Measurements from ENCODE around the gene ACTR3.
"Not testable (repeated sequence)": the region's sequence is repeated elsewhere in the genome, so short reads cannot be mapped to it uniquely, and the experiment has no call there.

Gene ACTR3

GRCh38 chr2:113901943-113902342 lies 12.1 kb downstream of the ACTR3 start:
- DNase-seq (ENCODE audit: low read depth in 2 of 2, low spot score in 1 of 2), result no peak

DNA sequence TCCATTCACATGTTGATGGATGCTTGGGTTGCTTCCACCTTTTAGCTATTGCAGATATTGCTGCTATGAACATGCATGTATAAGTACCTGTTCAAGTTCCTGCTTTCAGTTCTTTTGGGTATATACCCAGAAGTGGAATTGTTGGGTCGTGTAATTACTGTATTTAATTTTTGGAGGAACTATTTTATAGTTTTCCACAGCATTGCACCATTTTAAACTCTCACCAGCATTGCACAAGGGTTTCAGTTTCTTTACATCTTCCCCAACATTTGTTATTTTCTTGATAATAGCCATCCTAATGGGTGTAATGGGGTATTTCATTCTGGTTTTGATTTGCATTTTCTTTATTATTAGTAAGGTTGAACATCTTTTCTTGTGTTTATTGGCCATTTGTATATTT lies 16.0 kb downstream of the ACTR3 start:
- DNase-seq (ENCODE audit: low read depth in 2 of 2, low spot score in 1 of 2), result no peak

DNA sequence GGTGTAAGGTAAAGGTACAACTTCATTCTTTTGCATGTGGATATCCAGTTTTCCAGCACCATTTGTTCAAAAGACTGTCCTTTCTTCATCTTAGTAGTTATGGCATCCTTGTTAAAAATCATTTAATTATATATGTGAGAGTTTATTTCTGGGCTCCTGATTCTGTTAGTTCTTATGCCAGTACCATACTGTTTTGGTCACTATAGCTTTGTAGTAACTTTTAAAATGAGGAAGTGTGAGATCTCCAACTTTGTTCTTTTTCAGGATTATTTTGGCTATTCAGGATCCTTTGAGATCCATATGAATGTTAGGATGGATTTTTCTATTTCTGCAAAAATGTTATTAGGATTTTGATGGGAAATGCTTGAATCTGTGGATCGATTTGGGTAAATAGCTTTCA lies 16.8 kb downstream of the ACTR3 start:
- no peak for DNase-seq (ENCODE audit: low read depth in 2 of 2, low spot score in 1 of 2)

- DNase-seq (ENCODE audit: low read depth in 2 of 2, low spot score in 1 of 2), result no peak
Measured at GRCh38 chr2:113907297-113907696, 17.4 kb downstream of the ACTR3 start.

- peak; percentile 49 to 50 for DNase-seq (ENCODE audit: low read depth in 2 of 2, low spot score in 1 of 2)
Measured at GRCh38 chr2:113910110-113910717, 20.3 kb downstream of the ACTR3 start.

DNA sequence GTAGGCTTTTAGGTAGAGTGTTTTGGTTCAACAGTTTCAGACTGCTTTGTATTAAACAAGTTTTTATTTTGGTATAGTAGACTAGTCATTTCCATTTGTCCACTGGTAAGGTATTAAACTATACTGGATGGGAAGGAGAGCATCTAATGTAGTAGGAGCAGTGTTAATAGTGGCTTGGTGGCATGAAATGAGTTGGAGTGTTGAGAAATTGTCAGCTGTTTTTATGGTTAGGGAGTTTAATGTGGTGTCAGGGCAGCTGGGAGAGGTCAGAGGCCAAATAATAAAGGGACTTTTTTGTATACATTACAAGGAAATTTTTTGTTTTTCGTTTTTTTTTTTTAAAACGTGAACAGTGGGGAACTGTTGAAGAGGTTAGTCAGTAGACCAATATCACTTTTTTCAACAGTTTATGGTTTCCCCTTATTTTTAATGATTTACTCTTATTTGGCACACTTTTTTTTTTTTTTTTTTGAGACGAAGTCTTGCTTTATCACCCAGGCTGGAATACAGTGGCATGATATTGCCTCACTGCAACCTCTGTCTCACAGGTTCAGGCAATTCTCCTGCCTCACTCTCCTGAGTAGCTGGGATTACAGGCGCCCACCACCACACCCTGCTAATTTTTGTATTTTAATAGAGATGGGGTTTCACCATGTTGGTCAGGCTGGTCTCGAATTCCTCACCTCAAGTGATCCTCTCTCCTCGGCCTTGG lies 21.2 kb downstream of the ACTR3 start:
- no peak for DNase-seq (ENCODE audit: low read depth in 2 of 2, low spot score in 1 of 2)

DNA sequence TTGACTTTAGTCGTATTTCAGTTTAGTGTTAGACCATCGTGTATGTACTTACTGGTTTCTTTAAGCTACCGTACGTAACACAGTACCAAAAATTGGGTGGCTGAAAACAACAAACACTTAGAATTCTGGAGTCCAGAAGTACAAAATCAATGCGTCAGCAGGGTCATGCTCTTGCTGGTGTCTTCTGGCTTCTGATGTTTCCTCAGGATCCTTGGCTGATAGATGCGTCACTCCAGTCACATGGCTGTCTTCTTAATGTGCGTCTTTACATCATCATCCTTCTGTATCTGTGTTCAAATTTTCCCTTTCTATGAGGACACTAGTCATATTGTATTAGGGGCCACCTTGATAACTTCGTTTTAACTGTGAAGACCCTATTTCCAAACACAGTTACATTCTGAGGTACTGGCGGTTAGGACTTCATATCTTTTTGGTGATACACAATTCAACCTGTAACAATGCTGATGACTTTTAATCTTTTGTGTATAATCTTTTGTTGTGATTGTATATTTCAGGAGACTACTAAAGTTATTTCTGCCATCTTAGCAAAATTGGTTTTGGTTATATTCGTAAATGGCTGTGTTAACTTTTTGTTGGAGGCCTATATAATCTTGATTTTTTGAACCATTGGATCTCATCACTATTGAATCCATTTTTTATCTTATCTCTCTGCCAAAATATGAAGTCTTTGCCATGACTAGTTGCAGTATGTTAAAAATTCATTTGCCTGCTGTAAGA lies 25.4 kb downstream of the ACTR3 start:
- DNase-seq (ENCODE audit: low read depth in 2 of 2, low spot score in 1 of 2), result no peak

GRCh38 chr2:113918229-113918628 lies 28.3 kb downstream of the ACTR3 start:
- no peak for DNase-seq (ENCODE audit: low read depth in 2 of 2, low spot score in 1 of 2)

- no peak for DNase-seq (ENCODE audit: low read depth in 2 of 2, low spot score in 1 of 2)
Measured at GRCh38 chr2:113920996-113921395, 31.1 kb downstream of the ACTR3 start.

DNA sequence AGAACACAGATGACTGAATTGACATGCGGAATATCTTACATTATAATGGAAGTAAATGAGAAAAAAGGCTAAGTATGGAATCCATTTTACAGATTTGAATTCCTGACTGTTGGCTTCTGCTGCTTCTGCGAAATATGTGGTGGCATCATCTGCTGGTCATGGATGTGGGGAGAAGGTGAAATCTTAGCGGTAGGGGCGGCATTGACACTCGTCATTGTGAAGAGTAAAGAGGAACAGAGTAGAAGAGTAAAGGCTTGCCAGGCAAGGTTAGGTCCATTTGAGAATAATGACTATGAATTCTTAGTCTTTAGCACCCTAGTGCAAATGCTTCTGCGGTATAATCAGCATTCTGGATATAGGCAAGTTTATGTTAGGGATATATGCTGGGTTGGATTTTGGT lies 32.4 kb downstream of the ACTR3 start:
- no peak for DNase-seq (ENCODE audit: low read depth in 2 of 2, low spot score in 1 of 2)

DNA sequence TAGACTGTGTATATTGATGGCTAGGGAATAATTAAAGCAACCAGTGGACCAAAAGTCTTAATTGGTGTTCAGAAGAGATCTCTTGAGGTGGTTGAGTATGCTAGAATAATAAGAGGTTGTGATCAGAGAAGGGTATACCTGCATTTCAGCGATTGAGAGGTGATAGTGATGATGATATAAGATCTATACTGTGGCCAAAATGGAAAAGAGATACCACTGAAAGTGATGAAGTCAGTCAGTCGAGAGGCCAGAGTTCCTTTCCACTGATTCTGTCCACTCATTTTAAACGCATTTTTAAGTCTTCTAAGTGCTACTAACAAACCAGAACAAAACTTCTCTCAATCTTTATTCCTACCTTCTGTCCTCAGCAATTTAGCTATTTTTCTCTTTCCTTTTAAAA lies 32.9 kb downstream of the ACTR3 start:
- DNase-seq (ENCODE audit: low read depth in 2 of 2, low spot score in 1 of 2), result no peak

DNA sequence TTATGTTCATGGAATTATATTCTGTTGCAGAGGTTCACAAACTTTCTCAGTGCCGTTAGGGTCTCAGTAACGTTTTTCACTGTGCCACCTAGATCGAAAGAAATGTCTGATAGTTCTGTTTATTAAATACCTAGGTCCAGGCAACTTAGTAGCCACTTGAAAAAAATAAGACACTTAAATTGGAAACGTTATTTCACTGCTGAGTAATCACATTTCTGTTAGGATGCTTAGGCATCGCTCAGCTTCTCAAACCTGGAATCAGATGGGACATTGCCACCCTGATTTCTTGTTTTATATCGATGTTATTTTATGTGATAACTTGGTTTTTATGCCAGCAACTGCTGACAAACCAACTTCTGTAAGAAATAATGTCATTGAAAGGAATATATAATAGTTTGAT lies 36.0 kb downstream of the ACTR3 start:
- DNase-seq (ENCODE audit: low read depth in 2 of 2, low spot score in 1 of 2), result no peak

GRCh38 chr2:113926314-113926713 lies 36.4 kb downstream of the ACTR3 start:
- DNase-seq (ENCODE audit: low read depth in 2 of 2, low spot score in 1 of 2), result no peak

DNA sequence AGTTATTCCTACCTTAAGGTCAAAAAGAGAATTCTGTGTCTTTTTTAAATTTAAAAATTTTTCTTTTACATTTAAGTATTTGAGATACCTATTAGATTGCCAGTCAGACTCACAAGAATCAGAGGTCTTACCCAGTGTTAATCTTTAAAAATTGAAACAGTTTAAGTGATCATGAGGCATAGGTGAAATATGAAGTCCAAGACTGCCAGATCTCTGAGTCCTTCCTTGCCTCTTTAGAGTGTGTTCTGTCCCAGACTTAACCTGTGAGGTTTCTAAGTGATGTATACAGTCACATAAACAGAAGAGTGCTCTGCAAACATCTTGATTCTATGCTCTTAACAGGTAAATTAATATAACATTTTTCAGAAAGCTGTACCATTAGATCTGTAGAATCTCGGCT lies 40.6 kb downstream of the ACTR3 start:
- DNase-seq (ENCODE audit: low read depth in 2 of 2, low spot score in 1 of 2), result no peak

DNA sequence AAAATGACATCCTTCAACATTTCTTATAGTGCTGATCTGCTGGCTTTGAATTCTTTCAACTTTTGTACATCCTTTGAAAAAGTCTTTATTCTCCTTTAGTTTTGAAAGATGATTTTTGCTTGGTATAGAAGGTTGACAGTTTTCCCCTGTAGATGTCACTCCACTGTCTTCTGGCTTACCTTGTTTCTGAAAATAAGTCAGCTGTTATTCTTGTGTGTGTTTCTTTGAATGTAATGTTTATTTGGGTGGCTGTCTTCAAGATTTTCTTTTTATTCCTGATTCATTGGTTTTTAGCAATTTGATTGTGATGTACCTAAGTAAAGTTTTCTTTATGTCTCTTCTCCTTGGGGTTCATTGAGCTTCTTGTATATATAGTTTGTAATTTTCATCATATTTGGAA lies 47.6 kb downstream of the ACTR3 start:
- DNase-seq (ENCODE audit: low read depth in 2 of 2, low spot score in 1 of 2), result no peak

GRCh38 chr2:113940891-113941290 lies 51.0 kb downstream of the ACTR3 start:
- no peak for DNase-seq (ENCODE audit: low read depth in 2 of 2, low spot score in 1 of 2)

- DNase-seq (ENCODE audit: low read depth in 2 of 2, low spot score in 1 of 2), result not testable (repeated sequence)
Measured at GRCh38 chr2:113945784-113946183, 55.9 kb downstream of the ACTR3 start.

GRCh38 chr2:113950906-113951305 lies 61.0 kb downstream of the ACTR3 start:
- DNase-seq (ENCODE audit: low read depth in 2 of 2, low spot score in 1 of 2), result not testable (repeated sequence)

- DNase-seq (ENCODE audit: low read depth in 2 of 2, low spot score in 1 of 2), result no peak
Measured at GRCh38 chr2:113961000-113961399, 71.1 kb downstream of the ACTR3 start.

DNA sequence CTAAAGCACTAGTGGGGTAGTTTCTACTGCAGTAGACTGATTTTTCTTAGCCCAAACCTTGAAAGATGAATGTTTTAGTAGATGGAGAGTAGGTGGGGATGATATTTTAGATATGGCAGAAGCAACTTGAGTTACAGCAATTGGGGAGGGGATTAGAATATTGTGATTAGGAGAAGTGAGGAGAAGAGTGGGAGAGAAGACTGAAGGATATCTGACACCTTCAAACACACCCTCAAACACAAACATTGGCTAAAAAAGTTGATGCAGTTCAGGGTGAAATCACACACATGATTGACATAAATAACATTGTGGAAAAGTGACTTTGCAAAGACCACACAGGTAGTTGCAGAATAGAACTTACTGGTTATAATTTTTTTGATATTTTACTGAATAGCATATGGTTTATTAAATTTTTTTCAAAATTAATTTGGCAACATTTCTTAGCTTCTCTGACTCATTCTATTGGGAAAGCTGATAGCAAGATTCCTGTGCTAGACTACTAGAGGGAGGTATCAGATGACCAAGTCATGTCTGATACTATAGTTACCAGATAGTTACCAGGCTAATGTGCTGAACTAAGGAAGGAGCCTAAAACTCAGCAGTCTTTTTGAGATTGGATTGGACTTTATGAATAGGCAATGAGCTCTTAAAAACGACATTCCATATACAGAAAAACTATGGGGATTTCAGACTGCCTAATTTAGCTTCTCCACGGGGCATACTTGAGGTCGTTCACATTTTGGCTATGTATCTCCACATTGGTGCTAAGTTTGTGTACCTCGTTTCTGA lies 73.0 kb downstream of the ACTR3 start:
- DNase-seq (ENCODE audit: low read depth in 2 of 2, low spot score in 1 of 2), result no peak

DNA sequence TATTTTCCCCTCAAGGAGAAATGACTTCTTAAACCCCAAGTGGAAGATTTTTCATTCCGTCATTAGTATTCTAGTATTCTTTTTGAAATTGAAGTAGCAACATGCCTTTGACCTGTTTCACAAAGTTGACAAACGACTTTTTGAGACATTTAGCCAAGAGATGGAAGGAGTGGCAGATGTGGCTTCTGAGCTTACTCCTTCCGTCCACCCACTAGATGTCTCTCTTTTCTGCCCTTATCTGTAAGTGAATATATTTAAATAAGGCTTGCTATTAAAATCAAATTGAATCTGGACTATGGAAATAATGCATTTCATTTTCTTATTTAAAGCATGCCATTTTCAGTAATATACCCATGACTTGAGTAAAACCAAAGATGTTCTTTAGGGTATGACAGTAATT lies 74.1 kb downstream of the ACTR3 start:
- no peak for DNase-seq (ENCODE audit: low read depth in 2 of 2, low spot score in 1 of 2)

DNA sequence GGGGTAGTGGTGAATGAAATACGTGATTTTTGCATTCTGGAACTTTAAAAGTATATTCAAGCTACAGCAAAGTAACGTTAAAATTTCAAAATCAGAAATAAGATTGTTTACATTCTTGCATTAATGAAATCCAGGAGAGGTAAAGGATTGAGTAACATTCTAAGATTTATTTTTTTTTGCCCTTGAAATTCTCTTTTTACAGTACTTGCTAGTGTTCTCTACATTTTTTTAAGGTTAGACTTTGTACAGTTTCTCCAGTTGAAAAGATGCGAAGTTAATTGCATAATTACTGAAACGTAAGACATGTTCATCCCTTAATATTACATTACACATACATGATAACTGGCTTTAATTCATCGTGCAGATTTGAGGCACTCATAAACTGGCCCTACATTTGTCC lies 74.5 kb downstream of the ACTR3 start:
- DNase-seq (ENCODE audit: low read depth in 2 of 2, low spot score in 1 of 2), result no peak

Measured in stimulated activated CD8-positive, alpha-beta memory T cell treated with anti-CD3 and anti-CD28 coated beads, Interleukin-4, amount 100 ng/mL, for 1 hour (primary cell).